ENCODE data around the gene ADGB.
"Not testable (repeated sequence)": the region's sequence is repeated elsewhere in the genome, so short reads cannot be mapped to it uniquely, and the experiment has no call there.

ADGB gene

GRCh38 chr6:146598772-146599405 is at the start of gene ADGB:
Gene ADGB, plus strand, starts transcription at chr6:146598972. Its CDS starts 69 bp downstream, at chr6:146599041.
- peak; percentile 83 for DNase-seq (ENCODE audit: low spot score)

- DNase-seq (ENCODE audit: low spot score), result no peak
Observed at GRCh38 chr6:146550911-146551310, 47.9 kb upstream of the ADGB start.

- DNase-seq (ENCODE audit: low spot score), result no peak
Observed at GRCh38 chr6:146551545-146551944, 47.2 kb upstream of the ADGB start.

GRCh38 chr6:146553377-146554135 is 45.2 kb upstream of the ADGB start:
- DNase-seq (ENCODE audit: low spot score), result no peak

GRCh38 chr6:146560607-146561006 is 38.2 kb upstream of the ADGB start:
- no peak for DNase-seq (ENCODE audit: low spot score)

- DNase-seq (ENCODE audit: low spot score), result not testable (repeated sequence)
Observed at GRCh38 chr6:146566661-146567060, 32.1 kb upstream of the ADGB start.

- not testable (repeated sequence) for DNase-seq (ENCODE audit: low spot score)
Observed at GRCh38 chr6:146568619-146569018, 30.2 kb upstream of the ADGB start.

- no peak for DNase-seq (ENCODE audit: low spot score)
Observed at GRCh38 chr6:146574211-146574610, 24.6 kb upstream of the ADGB start.

- no peak for DNase-seq (ENCODE audit: low spot score)
Observed at GRCh38 chr6:146578054-146578453, 20.7 kb upstream of the ADGB start.

GRCh38 chr6:146581968-146582367 is 16.8 kb upstream of the ADGB start:
- DNase-seq (ENCODE audit: low spot score), result no peak

GRCh38 chr6:146582857-146583256 is 15.9 kb upstream of the ADGB start:
- no peak for DNase-seq (ENCODE audit: low spot score)

- no peak for DNase-seq (ENCODE audit: low spot score)
Observed at GRCh38 chr6:146583966-146584365, 14.8 kb upstream of the ADGB start.

- no peak for DNase-seq (ENCODE audit: low spot score)
Observed at GRCh38 chr6:146587459-146587858, 11.3 kb upstream of the ADGB start.

GRCh38 chr6:146590492-146590891 is 8.3 kb upstream of the ADGB start:
- DNase-seq (ENCODE audit: low spot score), result no peak

- DNase-seq (ENCODE audit: low spot score), result no peak
Observed at GRCh38 chr6:146592451-146592850, 6.3 kb upstream of the ADGB start.

GRCh38 chr6:146593986-146594385 is 4.8 kb upstream of the ADGB start:
- no peak for DNase-seq (ENCODE audit: low spot score)

GRCh38 chr6:146594495-146594894 is 4.3 kb upstream of the ADGB start:
- DNase-seq (ENCODE audit: low spot score), result no peak

GRCh38 chr6:146595972-146596731 is 2.6 kb upstream of the ADGB start:
- DNase-seq (ENCODE audit: low spot score), result no peak

GRCh38 chr6:146601352-146601751 is 2.6 kb downstream of the ADGB start:
- no peak for DNase-seq (ENCODE audit: low spot score)

GRCh38 chr6:146602526-146602925 is 3.8 kb downstream of the ADGB start:
- DNase-seq (ENCODE audit: low spot score), result no peak

- no peak for DNase-seq (ENCODE audit: low spot score)
Observed at GRCh38 chr6:146613947-146614346, 15.2 kb downstream of the ADGB start.

GRCh38 chr6:146620655-146621054 is 21.9 kb downstream of the ADGB start:
- DNase-seq (ENCODE audit: low spot score), result no peak

GRCh38 chr6:146628350-146628749 is 29.6 kb downstream of the ADGB start:
- DNase-seq (ENCODE audit: low spot score), result no peak
